ENCODE measurements around the gene DISC1. TPM values are rescaled to one million over a fixed set of nuclear protein-coding genes. Genes with fewer than 3 reads are reported as not detected.

Gene DISC1
- total and polyA plus RNA-seq, 2 of the 13 experiments (the other 11 are each of a cell fraction or from before 2014, with no cell fraction given): 4.2 to 4.6 TPM

GRCh38 chr1:231628207-231628876, 1.8 kb downstream of the DISC1 start (continued):
- TF ChIP-seq SMAD3 (CRISPR knock-in tag; IDR thresholded peaks at IDR 0.05): no peak
- peak in 1 of 2 experiments; percentile 79; a peak in 2 of 4 replicates for TF ChIP-seq EP300 (IDR thresholded peaks at IDR 0.05; ENCODE audit: low read depth in 2 of 2, low read length in 2 of 2)
- peak; percentile 70; the same call in 1 of the 2 replicates for TF ChIP-seq EP300 (CRISPR knock-in tag; IDR thresholded peaks at IDR 0.05; ENCODE audit: borderline replicate concordance)
- TF ChIP-seq FOSL1 (CRISPR knock-in tag; IDR thresholded peaks at IDR 0.05; ENCODE audit: borderline replicate concordance): peak; percentile 87; the same call in 1 of the 2 replicates
- 0 out of 2 replicates have a peak, but pooled peaks have one; percentile 24 for TF ChIP-seq CHD4 (IDR thresholded peaks at IDR 0.05; ENCODE audit: borderline replicate concordance, low read length)
- TF ChIP-seq XRCC5 (optimal IDR thresholded peaks at IDR 0.05; ENCODE audit: low read length): no peak
- TF ChIP-seq SOX6 (IDR thresholded peaks at IDR 0.05): no peak
- peak; percentile 34; the same call in 1 of the 2 replicates for TF ChIP-seq SOX6 (CRISPR knock-in tag; IDR thresholded peaks at IDR 0.05)
- peak; percentile 51 for TF ChIP-seq MED1 (CRISPR knock-in tag; IDR thresholded peaks at IDR 0.05)
- TF ChIP-seq, protein P1, sequence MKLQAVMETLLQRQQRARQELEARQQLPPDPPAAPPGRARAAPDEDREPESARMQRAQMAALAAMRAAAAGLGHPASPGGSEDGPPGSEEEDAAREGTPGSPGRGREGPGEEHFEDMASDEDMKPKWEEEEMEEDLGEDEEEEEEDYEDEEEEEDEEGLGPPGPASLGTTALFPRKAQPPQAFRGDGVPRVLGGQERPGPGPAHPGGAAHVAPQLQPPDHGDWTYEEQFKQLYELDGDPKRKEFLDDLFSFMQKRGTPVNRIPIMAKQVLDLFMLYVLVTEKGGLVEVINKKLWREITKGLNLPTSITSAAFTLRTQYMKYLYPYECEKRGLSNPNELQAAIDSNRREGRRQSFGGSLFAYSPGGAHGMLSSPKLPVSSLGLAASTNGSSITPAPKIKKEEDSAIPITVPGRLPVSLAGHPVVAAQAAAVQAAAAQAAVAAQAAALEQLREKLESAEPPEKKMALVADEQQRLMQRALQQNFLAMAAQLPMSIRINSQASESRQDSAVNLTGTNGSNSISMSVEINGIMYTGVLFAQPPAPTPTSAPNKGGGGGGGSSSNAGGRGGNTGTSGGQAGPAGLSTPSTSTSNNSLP (IDR thresholded peaks at IDR 0.05; ENCODE audit: low read depth, low read length): peak; percentile 83; the same call in 1 of the 2 replicates
- no peak for TF ChIP-seq ZC3H4 (CRISPR knock-in tag; IDR thresholded peaks at IDR 0.05; ENCODE audit: borderline replicate concordance)
- no peak for TF ChIP-seq REL (CRISPR knock-in tag; conservative IDR thresholded peaks at IDR 0.05)
- TF ChIP-seq CEBPG (CRISPR knock-in tag; IDR thresholded peaks at IDR 0.05): peak; percentile 30
- TF ChIP-seq PPARG (CRISPR knock-in tag; conservative IDR thresholded peaks at IDR 0.05): peak; percentile 47; the same call in 1 of the 2 replicates
- TF ChIP-seq ZNF335 (CRISPR knock-in tag; IDR thresholded peaks at IDR 0.05): no peak
- TF ChIP-seq SAP130 (CRISPR knock-in tag; IDR thresholded peaks at IDR 0.05; ENCODE audit: low read depth): peak; percentile 44
- TF ChIP-seq, protein P2, sequence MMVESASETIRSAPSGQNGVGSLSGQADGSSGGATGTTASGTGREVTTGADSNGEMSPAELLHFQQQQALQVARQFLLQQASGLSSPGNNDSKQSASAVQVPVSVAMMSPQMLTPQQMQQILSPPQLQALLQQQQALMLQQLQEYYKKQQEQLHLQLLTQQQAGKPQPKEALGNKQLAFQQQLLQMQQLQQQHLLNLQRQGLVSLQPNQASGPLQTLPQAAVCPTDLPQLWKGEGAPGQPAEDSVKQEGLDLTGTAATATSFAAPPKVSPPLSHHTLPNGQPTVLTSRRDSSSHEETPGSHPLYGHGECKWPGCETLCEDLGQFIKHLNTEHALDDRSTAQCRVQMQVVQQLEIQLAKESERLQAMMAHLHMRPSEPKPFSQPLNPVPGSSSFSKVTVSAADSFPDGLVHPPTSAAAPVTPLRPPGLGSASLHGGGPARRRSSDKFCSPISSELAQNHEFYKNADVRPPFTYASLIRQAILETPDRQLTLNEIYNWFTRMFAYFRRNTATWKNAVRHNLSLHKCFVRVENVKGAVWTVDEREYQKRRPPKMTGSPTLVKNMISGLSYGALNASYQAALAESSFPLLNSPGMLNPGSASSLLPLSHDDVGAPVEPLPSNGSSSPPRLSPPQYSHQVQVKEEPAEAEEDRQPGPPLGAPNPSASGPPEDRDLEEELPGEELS (CRISPR knock-in tag; IDR thresholded peaks at IDR 0.05): peak; percentile 83
- TF ChIP-seq PHF21A (CRISPR knock-in tag; IDR thresholded peaks at IDR 0.05): 0 out of 2 replicates have a peak, but pooled peaks have one; percentile 19
- peak; percentile 50; the same call in 1 of the 2 replicates for TF ChIP-seq RXRB (CRISPR knock-in tag; IDR thresholded peaks at IDR 0.05; ENCODE audit: borderline replicate concordance)
- TF ChIP-seq ARNTL (CRISPR knock-in tag; IDR thresholded peaks at IDR 0.05): no peak
- TF ChIP-seq ARID5B (CRISPR knock-in tag; IDR thresholded peaks at IDR 0.05): peak; percentile 59
- no peak for TF ChIP-seq ZNF430 (CRISPR knock-in tag; IDR thresholded peaks at IDR 0.05)
- TF ChIP-seq ZSCAN29 (CRISPR knock-in tag; conservative IDR thresholded peaks at IDR 0.05): no peak
